DLD1 (cell line): ENCODE results near the gene GYS1.
"Not testable (repeated sequence)": the region's sequence is repeated elsewhere in the genome, so short reads cannot be mapped to it uniquely, and the experiment has no call there.

Source experiments
- in situ Hi-C: cut with HindIII; loops from 2 replicates; pipeline ENCODE4 v1.10.0; 2017; ENCODE audit warnings: low sequenced_read_pairs

Gene GYS1

GRCh38 chr19:48946463-48947257 is 46.4 kb downstream of the GYS1 start:
- in situ Hi-C loops = no loop called here

- in situ Hi-C loops = no loop called here
Measured at GRCh38 chr19:48945817-48946216, 47.3 kb downstream of the GYS1 start.

GRCh38 chr19:48945415-48945814 is 47.7 kb downstream of the GYS1 start:
- in situ Hi-C loops = no loop called here

GRCh38 chr19:48943081-48943480 is 50.0 kb downstream of the GYS1 start:
- in situ Hi-C loops = no loop called here

DNA sequence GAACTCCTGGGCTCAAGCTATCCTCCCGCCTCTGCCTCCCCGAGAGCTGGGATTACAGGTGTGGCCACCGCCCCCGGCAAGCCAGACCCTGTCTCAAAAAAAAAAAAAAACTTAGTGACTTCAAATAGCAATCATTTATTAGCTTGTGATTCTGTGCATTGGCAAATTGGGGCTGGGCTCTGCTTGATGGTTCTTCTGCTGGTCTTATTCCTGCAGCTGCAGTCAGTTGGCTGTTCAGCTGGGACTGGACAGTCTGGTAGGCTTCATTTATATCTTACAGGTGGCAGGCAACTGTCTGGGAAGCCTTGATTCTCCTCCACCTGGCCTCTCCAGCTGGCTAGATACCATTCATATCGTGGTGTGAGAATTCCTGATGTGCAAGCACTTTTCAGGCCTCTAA is 52.2 kb downstream of the GYS1 start:
- in situ Hi-C loops = no loop called here

- in situ Hi-C loops = no loop called here
Measured at GRCh38 chr19:48938256-48938655, 54.9 kb downstream of the GYS1 start.

DNA sequence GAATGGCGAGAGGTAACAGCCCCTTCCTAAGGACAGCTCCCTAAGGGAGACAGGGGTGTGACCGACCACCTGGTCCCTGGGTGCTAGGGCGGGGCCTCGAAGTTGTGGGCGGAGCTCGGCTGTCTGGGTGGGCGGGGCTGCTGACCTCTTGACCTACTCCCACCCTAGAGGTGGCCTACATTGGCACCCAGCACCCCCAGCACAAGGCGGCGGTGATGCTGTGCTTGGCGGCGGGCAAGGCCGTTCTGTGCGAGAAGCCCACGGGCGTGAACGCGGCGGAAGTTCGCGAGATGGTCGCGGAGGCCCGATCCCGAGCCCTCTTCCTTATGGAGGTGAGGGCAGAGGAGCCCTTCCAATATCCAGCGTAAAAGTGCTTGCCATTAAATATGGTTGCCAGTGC is 57.2 kb downstream of the GYS1 start:
- in situ Hi-C loops = no loop called here

GRCh38 chr19:48934837-48935236 is 58.3 kb downstream of the GYS1 start:
- in situ Hi-C loops = no loop called here

DNA sequence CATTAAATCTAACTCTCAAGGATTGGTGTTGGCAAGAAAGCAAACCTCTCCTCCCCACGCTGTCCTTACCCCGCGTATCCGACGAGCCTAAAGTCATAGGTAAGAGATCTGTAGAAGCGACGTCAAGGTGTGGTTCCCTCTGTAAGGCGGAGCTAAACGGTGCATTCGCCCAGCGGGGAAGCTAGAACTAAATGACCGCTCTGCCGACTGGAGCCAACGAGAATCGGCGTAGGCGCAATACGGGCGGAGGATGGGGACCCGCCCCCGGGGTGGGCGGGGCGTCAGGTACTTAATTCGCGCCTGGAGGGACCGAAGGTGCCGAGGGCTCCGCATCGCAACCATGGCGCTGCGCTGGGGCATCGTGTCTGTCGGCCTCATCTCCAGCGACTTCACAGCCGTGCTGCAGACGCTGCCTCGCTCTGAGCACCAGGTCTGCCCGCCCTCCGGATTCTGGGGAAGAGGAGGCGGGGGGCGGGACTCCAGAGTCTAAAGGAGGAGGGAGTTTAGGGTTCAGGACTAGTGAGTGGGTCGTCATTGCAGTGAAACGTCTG is 59.7 kb downstream of the GYS1 start, which contains the start of gene DHDH:
TSS of gene DHDH (plus strand) at position 318 of the 551 bp plus-strand sequence. CDS start at position 341, 23 bp downstream.
- in situ Hi-C loops = no loop called here

DNA sequence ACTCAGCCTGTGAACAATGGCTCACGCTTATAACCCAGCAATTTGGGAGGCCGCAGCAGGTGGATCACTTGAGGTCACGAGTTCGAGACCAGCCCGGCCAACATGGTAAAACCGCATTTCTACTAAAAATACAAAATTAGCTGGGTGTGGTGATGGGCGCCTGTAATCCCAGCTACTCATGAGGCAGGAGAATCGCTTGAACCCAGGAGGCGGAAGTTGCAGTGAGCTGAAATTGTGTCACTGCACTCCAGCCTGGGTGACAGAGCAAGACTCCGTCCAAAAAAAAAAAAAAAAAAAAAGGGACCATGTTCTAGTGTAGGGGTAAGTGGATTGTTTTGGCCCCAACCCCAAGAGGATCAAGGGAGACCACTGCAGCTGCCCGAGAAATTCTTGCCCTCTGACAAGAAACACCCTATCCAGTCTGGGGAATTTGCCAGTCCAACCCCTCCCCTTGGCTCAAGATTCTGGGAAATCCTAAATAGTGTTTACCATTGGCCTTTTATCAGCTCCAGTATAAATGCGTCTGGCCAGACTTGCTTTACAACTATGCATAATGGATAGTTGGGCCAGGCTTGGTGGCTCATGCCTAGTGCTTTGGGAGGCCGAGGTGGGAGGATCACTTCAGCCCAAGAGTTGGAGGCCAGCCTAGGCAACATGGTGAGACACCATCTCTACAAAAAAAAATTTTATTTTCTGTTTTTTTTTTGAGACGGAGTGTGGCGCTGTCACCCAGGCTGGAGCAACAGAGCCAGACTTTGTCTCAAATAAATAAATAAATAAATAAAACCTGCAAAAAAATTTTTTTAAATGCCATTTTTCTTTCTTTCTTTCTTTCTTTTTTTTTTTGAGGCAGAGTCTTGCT is 64.7 kb downstream of the GYS1 start:
- in situ Hi-C loops = no loop called here

DNA sequence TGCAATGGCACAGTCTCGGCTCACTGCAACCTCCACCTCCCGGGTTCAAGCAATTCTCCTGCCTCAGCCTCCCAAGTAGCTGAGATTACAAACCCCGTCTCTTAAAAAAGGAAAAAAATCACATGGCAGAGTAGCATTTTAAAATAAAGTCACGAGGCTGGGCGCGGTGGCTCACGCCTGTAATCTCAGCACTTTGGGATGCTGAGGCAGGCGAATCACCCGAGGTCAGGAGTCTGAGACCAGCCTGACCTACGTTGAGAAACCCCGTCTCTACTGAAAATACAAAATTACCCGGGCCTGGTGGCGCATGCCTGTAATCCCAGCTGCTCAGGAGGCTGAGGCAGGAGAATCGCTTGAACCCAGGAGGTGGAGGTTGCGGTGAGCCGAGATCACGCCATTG is 65.4 kb downstream of the GYS1 start:
- in situ Hi-C loops = not testable (repeated sequence)

GRCh38 chr19:48926909-48927308 is 66.2 kb downstream of the GYS1 start:
- in situ Hi-C loops = no loop called here

DNA sequence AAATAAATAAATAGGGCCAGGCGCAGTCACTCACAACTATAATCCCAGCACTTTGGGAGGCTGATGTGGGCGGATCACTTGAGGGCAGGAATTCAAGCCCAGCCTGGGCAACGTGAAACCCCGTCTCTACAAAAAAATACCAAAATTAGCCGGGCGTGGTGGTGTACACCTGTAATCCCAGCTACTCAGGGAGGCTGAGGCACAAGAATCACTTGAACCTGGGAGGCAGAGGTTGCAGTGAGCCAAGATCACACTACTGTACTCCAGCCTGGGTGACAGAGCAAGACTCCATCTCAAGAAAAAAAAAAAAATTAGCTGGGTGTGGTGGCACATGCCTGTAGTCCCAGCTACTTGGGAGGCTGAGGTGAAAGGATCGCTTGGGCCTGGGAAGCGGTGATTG is 67.2 kb downstream of the GYS1 start:
- in situ Hi-C loops = not testable (repeated sequence)

DNA sequence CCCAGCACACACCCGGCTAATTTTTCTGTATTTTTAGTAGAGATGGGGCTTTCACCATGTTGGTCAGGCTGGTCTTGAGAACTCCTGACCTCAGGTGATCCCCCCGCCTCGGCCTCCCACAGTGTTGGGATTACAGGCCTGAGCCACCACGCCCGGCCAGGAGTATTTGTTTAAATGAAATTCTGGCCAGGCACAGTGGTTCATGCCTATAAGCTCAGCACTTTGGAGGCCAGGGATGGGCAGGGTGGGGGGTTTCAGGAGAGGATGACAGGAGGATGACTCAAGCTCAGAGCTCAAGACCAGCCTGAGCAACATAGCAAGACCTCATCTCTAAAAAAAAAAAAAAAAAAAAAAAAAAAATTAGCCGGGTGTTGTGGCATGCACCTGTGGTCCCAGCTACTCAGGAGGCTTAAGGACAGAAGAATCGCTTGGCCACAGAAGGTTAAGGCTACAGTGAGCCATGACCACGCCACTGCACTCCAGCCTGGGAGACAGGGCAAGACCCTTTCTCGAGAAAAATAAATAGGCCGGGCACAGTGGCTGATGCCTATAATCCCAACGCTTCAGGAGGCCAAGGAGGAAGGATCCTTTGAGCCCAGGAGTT is 67.8 kb downstream of the GYS1 start:
- in situ Hi-C loops = no loop called here

DNA sequence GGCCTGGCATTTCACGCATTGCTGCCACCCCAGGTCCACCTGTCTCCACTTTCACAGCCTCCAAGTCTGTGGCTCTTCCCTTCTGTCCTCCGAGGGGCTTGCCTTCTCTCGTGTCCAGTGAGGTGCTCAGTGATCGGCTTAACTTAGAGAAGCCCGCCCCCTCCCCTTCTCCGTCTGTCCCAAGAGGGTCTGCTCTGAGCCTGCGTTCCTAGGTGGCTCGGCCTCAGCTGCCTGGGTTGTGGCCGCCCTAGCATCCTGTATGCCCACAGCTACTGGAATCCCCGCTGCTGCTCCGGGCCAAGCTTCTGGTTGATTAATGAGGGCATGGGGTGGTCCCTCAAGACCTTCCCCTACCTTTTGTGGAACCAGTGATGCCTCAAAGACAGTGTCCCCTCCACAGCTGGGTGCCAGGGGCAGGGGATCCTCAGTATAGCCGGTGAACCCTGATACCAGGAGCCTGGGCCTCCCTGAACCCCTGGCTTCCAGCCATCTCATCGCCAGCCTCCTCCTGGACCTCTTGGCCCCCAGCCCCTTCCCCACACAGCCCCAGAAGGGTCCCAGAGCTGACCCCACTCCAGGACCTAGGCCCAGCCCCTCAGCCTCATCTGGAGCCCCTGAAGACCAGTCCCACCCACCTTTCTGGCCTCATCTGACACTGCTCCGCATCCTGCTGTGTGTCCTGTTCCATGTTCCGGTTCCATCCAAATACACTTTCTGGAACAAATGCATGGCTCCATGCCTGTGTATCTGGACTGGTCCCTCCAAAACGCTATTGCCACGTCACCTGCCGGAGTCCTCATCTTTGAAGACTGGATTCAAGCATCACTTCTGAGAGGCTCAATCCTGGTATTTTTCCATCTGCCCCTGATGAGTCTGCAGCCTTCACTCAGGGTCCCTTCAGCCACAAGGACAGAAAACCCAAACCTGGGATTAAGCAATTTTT is 70.3 kb downstream of the GYS1 start:
- in situ Hi-C loops = no loop called here

GRCh38 chr19:48921721-48922500 is 71.2 kb downstream of the GYS1 start:
- in situ Hi-C loops = no loop called here

DNA sequence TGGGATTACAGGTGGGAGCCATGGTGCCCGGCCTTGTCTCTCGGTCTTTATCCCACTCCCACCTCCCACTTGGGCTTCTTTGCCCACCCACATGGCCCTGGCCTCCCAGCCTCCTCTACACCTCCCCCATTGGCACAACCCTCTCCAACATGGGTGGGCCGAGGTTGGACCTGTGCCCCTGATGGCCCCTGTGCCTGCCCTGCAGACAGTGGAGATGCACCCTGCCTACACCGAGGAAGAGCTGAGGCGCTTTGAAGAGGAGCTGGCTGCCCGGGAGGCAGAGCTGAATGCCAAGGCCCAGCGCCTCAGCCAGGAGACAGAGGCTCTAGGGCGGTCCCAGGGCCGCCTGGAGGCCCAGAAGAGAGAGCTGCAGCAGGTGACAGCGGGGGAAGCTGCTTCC is 72.2 kb downstream of the GYS1 start:
- in situ Hi-C loops = no loop called here

DNA sequence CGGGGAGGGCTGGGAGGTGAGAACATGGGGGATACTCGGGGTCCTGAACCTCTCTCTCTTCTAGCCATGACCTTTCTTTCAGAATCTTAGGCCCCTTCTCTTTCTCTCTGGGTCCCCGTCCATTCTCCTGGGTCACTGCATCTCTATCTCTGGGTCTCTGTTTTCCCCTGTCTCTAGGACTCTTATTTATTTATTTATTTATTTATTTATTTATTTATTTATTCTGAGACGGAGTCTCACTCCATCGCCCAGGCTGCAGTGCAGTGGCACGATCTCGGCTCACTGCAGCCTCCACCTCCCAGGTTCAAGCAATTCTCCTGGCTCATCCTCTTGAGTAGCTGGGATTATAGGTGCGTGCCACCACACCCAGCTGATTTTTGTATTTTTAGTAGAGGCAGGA is 73.8 kb downstream of the GYS1 start:
- in situ Hi-C loops = not testable (repeated sequence)

DNA sequence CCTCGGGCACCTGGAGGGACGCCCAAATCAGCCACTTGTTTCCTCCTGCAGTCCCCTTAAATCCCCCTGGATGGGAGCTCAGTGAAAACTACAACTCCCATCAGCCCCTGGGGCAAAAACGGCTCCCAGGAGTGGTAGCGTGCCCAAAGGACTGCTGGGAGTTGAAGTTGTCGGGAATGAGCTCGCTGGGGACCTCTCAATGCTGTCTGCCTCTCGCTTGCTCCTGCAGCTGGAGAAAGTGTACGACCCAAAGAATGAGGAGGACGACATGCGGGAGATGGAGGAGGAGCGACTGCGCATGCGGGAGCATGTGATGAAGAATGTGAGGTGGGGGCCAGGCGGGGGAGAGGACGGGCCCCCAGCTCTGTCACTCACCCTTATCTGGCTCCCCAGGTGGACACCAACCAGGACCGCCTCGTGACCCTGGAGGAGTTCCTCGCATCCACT is 74.3 kb downstream of the GYS1 start:
- in situ Hi-C loops = no loop called here
